Activated T-helper 2 cell treated with anti-CD3 and anti-CD28 coated beads, Interferon-gamma antibody, Interleukin-2, Interleukin-4, amounts not matched to agents 10 μg/mL and 5 μg/mL and 100 μg/mL, durations not matched to agents 14 hours and 24 hours and 36 hours (primary cell): Measurements from ENCODE around the gene WNT9A. TPM values are rescaled to one million over a fixed set of nuclear protein-coding genes. Genes with fewer than 3 reads are reported as not detected.
A peak's percentile ranks its signal among the peaks of the same experiment; 100 is the strongest.
"Not testable (repeated sequence)": the region's sequence is repeated elsewhere in the genome, so short reads cannot be mapped to it uniquely, and the experiment has no call there.

Experiments used
- DNase-seq: peaks from one replicate; pipeline ENCODE4 v3.0.0; 2021; ENCODE audit warnings: low spot score
- H3K27ac Mint-ChIP-seq: one replicate; pipeline ENCODE4 v1.8.0; 2021; ENCODE audit warnings: mixed read lengths
- H3K27me3 Mint-ChIP-seq: one replicate; pipeline ENCODE4 v1.8.0; 2021; ENCODE audit warnings: low read depth, mixed read lengths
- H3K36me3 Mint-ChIP-seq: one replicate; pipeline ENCODE4 v1.8.0; 2021; ENCODE audit warnings: low read depth, mixed read lengths
- H3K4me1 Mint-ChIP-seq: one replicate; pipeline ENCODE4 v1.8.0; 2021; ENCODE audit warnings: low read depth, mixed read lengths
- H3K4me3 Mint-ChIP-seq: one replicate; pipeline ENCODE4 v1.8.0; 2021; ENCODE audit warnings: low read depth, mild to moderate bottlenecking, moderate library complexity, mixed read lengths
- H3K9me3 Mint-ChIP-seq: one replicate; pipeline ENCODE4 v1.8.0; 2021; ENCODE audit warnings: mixed read lengths
- intact Hi-C: fragments of 100-400 bp; cut with micrococcal nuclease; formaldehyde crosslinking; loops from one replicate; pipeline ENCODE4 v1.15.1; 2023
- total RNA-seq: library from RNA; stranded (reverse); gene quantifications from 2 replicates; pipeline ENCODE4 v1.2.3, GENCODE V29; 2022

WNT9A gene
- total RNA-seq: 0.05 TPM in 1 of 2 replicates, not detected in the other

GRCh38 chr1:227947676-227948492 is at the start of gene WNT9A:
TSS of gene WNT9A (minus strand) at chr1:227947932. CDS start at chr1:227947887, 45 bp downstream.
- peaks cover 29% of the 10 kb centered on the region for H3K27me3 Mint-ChIP-seq
- H3K9me3 Mint-ChIP-seq: no peaks in the 10 kb centered on the region
- no peak within 1 kb of the TSS for H3K27ac Mint-ChIP-seq
- H3K4me1 Mint-ChIP-seq: peaks cover 3% of the 10 kb centered on the region
- H3K4me3 Mint-ChIP-seq: peak within 1 kb of the TSS; percentile 60
- DNase-seq: no peak
- intact Hi-C loops: loop anchor here (1.0 kb wide), 1 partner anchor 186 kb away; no protein-coding TSS in a partner anchor
- no peaks in the 10 kb centered on the region for H3K36me3 Mint-ChIP-seq

GRCh38 chr1:227996187-227996950 is 48.6 kb upstream of the WNT9A start:
- no peaks in the 10 kb centered on the region for H3K4me1 Mint-ChIP-seq
- no peak overlapping the region for H3K4me3 Mint-ChIP-seq
- H3K27me3 Mint-ChIP-seq: peaks cover 11% of the 10 kb centered on the region

GRCh38 chr1:227994632-227995300 is 47.0 kb upstream of the WNT9A start:
- Mint-ChIP-seq H3K9me3 (peaks cover 20% of the 10 kb centered on the region), H3K4me3 (no peak overlapping the region), H3K27me3 (peaks cover 16% of the 10 kb centered on the region), H3K27ac (no peak overlapping the region), H3K4me1 (no peaks in the 10 kb centered on the region), H3K36me3 (no peaks in the 10 kb centered on the region)
- intact Hi-C loops: no loop called here
- no peak for DNase-seq

More at GRCh38 chr1:227996187-227996950, 48.6 kb upstream of the WNT9A start:
- H3K9me3 Mint-ChIP-seq: peaks cover 20% of the 10 kb centered on the region
- H3K36me3 Mint-ChIP-seq: no peaks in the 10 kb centered on the region
- DNase-seq: peak; percentile 5
- no peak overlapping the region for H3K27ac Mint-ChIP-seq
- intact Hi-C loops: no loop called here

GRCh38 chr1:227987181-227987580 is 39.4 kb upstream of the WNT9A start:
- no peak overlapping the region for H3K4me3 Mint-ChIP-seq
- intact Hi-C loops: no loop called here

GRCh38 chr1:227975583-227976283 is 28.0 kb upstream of the WNT9A start:
- H3K36me3 Mint-ChIP-seq, H3K27ac Mint-ChIP-seq, DNase-seq, H3K27me3 Mint-ChIP-seq, H3K4me3 Mint-ChIP-seq, intact Hi-C loops, H3K4me1 Mint-ChIP-seq, H3K9me3 Mint-ChIP-seq: not testable (repeated sequence)

More at GRCh38 chr1:227987181-227987580, 39.4 kb upstream of the WNT9A start:
- DNase-seq: no peak
- Mint-ChIP-seq H3K27ac (no peak overlapping the region), H3K27me3 (peaks cover 22% of the 10 kb centered on the region), H3K36me3 (no peaks in the 10 kb centered on the region), H3K4me1 (no peaks in the 10 kb centered on the region), H3K9me3 (no peaks in the 10 kb centered on the region)

GRCh38 chr1:227973724-227974288 is 26.1 kb upstream of the WNT9A start:
- H3K4me1 Mint-ChIP-seq, intact Hi-C loops, DNase-seq, H3K27me3 Mint-ChIP-seq, H3K4me3 Mint-ChIP-seq, H3K9me3 Mint-ChIP-seq, H3K36me3 Mint-ChIP-seq, H3K27ac Mint-ChIP-seq: not testable (repeated sequence)

GRCh38 chr1:227972843-227973374 is 25.2 kb upstream of the WNT9A start:
- DNase-seq, H3K4me3 Mint-ChIP-seq, H3K27ac Mint-ChIP-seq, H3K36me3 Mint-ChIP-seq, H3K4me1 Mint-ChIP-seq, intact Hi-C loops, H3K9me3 Mint-ChIP-seq, H3K27me3 Mint-ChIP-seq: not testable (repeated sequence)

- H3K4me3 Mint-ChIP-seq, DNase-seq, H3K27ac Mint-ChIP-seq, H3K9me3 Mint-ChIP-seq, H3K4me1 Mint-ChIP-seq, H3K27me3 Mint-ChIP-seq, intact Hi-C loops, H3K36me3 Mint-ChIP-seq: not testable (repeated sequence)
These were observed 24.5 kb upstream of the WNT9A start for GRCh38 chr1:227972283-227972679.

- H3K36me3 Mint-ChIP-seq, DNase-seq, H3K27me3 Mint-ChIP-seq, H3K27ac Mint-ChIP-seq, H3K4me1 Mint-ChIP-seq, H3K9me3 Mint-ChIP-seq, H3K4me3 Mint-ChIP-seq, intact Hi-C loops: not testable (repeated sequence)
These were observed 24.0 kb upstream of the WNT9A start for GRCh38 chr1:227971643-227972282.

- H3K27me3 Mint-ChIP-seq, H3K4me3 Mint-ChIP-seq, DNase-seq, H3K27ac Mint-ChIP-seq, H3K9me3 Mint-ChIP-seq, H3K4me1 Mint-ChIP-seq, H3K36me3 Mint-ChIP-seq, intact Hi-C loops: not testable (repeated sequence)
These were observed 23.5 kb upstream of the WNT9A start for GRCh38 chr1:227971216-227971615.

- H3K27me3 Mint-ChIP-seq, H3K27ac Mint-ChIP-seq, H3K4me3 Mint-ChIP-seq, intact Hi-C loops, H3K9me3 Mint-ChIP-seq, DNase-seq, H3K36me3 Mint-ChIP-seq, H3K4me1 Mint-ChIP-seq: not testable (repeated sequence)
These were observed 22.6 kb upstream of the WNT9A start for GRCh38 chr1:227970076-227970995.
